NOMO-1 treated with DMSO at 0.1 percent for 48 hours (cell line): Measurements from ENCODE around the gene ASH1L.
"Not testable (repeated sequence)": the region's sequence is repeated elsewhere in the genome, so short reads cannot be mapped to it uniquely, and the experiment has no call there.

Experiments used
- DNase-seq: peaks from one replicate; lab custom pipeline; 2025; ENCODE audit not compliant: unreplicated experiment; lab: John Stamatoyannopoulos, UW

ASH1L gene

DNA sequence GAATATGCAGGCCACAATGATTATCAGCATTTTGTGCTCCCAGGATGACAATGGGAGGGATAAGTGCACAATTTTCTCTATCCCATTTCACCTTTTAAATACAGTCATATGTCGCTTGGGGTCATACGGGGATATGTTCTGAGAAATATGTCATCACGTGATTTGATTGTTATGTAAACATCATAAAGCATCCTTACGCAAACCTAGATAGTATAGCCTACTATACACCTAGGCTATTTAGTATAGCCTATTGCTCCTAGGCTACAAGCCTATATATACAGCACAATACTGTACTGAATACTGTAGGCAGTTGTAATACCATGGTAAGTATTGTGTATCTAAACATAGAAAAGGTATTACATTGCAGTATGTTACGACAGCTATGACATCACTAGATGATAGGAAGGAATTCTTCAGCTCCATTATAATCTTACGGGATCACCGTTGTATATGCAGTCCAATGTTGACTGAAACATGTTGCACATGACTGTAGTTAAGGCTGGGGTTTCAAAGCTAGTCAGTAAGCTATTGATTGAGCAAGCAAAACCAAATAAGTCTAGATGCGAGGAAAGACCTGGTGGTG lies 223.0 kb downstream of the ASH1L start:
- no peak for DNase-seq

GRCh38 chr1:155334962-155335361 lies 227.6 kb downstream of the ASH1L start:
- DNase-seq, result no peak

GRCh38 chr1:155329980-155330598 lies 232.5 kb downstream of the ASH1L start:
- DNase-seq, result no peak

DNA sequence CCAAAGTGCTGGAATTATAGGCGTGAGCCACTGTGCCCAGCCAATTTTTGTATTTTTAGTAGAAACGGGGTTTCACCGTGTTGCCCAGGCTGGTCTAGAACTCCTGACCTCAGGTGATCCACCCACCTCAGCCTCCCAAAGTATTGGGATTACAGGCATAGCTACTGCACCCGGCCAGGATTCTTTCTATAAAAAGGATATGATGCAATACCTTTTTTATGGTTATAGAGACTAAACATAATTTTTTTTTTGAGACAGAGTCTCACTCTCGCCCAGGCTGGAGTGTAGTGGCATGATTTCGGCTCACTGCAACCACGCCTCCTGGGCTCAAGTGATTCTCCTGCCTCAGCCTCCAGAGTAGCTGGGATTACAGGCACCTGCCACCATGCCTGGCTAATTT lies 233.7 kb downstream of the ASH1L start:
- DNase-seq, result not testable (repeated sequence)

GRCh38 chr1:155327981-155328380 lies 234.6 kb downstream of the ASH1L start:
- no peak for DNase-seq

DNA sequence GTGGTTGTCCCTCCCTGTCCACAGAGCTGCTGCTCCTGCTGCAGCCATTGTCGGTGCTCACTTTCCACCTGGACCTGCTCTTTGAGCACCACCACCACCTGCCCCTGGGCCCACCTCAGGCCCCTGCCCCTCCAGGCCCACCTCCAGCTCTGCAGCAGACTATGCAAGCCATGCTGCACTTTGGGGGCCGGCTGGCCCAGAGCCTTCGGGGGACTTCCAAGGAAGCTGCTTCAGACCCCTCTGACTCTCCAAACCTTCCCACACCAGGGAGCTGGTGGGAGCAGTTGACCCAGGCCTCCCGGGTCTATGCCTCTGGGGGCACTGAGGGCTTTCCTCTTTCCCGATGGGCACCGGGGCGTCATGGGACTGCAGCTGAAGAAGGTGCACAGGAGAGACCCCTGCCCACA lies 236.0 kb downstream of the ASH1L start:
- DNase-seq, result no peak

GRCh38 chr1:155326020-155326526 lies 236.5 kb downstream of the ASH1L start:
- DNase-seq, result no peak

- no peak for DNase-seq
These were observed 237.1 kb downstream of the ASH1L start for GRCh38 chr1:155325603-155325893.

DNA sequence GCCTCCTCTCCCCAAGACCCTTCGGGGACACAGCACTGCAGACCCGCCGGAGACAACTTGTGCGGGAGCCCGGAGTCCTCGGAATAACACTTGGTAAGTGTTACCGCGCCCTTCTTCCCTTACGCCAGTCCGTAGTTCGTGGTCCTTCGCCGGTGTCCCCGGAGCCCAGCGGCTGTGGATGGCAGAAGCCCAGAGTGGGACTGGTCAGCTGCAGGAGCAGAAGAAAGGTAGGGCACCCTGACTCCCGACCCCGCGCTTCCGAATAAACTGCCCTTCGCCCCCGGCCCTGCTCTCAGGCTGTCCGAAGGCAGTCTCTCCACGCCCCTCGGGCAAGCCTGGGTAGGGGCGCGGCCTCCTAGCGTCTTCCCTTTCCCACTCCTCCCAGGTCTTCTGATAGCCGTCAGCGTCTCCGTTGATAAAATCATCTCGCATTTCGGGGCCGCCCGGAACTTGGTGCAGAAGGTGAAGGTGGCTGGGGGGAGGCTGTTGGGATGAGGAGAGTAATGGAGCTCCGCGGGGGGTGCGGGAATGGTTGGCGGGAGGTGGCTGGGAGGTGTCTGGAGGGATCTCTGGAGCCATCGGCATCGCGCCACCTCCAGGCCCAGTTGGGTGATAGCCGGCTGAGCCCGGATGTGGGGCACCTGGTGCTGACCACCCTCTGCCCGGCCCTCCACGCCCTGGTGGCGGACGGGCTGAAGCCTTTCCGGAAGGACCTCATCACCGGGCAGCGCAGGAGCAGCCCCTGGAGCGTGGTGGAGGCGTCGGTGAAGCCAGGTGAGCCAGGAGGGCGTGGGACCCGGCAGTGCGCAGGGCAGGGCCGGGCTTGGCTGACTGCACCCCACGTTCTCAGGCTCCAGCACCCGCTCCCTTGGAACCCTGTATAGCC lies 237.6 kb downstream of the ASH1L start:
- DNase-seq, result peak; percentile 27

- peak; percentile 98 for DNase-seq
These were observed 238.4 kb downstream of the ASH1L start for GRCh38 chr1:155324037-155324716.

GRCh38 chr1:155323729-155324036 lies 238.9 kb downstream of the ASH1L start:
- peak; percentile 79 for DNase-seq

- DNase-seq, result peak; percentile 76
These were observed 239.5 kb downstream of the ASH1L start for GRCh38 chr1:155322953-155323728.

DNA sequence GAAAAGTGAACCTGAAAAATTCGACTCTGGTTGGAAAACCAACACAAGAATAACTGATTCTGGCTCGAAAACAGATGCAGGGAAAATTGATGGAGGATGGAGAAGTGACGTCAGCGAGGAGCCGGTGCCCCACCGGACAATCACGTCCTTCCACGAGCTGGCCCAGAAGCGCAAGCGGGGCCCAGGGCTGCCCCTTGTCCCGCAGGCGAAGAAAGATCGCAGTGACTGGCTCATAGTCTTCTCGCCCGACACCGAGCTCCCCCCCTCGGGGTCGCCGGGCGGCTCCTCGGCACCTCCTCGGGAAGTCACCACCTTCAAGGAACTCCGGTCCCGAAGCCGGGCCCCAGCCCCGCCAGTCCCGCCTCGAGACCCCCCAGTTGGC lies 240.0 kb downstream of the ASH1L start:
- no peak for DNase-seq

DNA sequence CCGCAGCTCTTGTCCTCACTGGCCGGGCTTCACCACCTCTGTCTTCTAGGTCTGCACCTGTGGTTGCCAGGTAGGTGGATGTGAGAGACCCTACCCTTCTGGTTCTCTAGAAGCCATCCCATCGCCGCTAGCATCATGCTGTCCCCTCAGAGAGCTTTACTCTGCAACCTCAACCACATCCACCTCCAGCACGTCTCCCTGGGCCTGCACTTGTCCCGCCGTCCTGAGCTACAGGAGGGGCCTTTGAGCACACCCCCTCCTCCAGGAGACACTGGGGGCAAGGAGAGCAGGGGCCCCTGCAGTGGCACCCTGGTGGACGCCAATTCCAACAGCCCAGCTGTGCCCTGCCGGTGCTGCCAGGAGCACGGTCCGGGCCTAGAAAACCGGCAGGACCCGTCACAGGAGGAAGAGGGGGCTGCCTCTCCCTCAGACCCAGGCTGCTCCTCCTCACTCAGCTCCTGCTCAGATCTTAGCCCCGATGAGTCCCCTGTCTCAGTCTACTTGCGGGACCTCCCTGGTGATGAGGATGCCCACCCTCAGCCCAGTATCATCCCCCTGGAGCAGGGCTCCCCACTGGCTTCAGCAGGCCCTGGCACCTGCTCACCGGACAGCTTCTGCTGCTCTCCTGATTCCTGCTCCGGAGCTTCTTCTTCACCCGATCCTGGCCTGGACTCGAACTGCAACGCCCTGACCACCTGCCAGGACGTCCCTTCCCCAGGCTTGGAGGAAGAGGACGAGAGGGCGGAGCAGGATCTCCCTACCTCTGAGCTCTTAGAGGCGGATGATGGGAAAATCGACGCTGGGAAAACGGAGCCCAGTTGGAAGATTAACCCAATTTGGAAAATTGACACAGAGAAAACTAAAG lies 240.7 kb downstream of the ASH1L start:
- DNase-seq, result no peak

GRCh38 chr1:155320661-155321617 lies 241.7 kb downstream of the ASH1L start, which contains the start of gene RUSC1:
Gene RUSC1, plus strand, starts transcription at chr1:155320894. Its CDS starts 880 bp downstream, at chr1:155321774.
- no peak for DNase-seq

DNA sequence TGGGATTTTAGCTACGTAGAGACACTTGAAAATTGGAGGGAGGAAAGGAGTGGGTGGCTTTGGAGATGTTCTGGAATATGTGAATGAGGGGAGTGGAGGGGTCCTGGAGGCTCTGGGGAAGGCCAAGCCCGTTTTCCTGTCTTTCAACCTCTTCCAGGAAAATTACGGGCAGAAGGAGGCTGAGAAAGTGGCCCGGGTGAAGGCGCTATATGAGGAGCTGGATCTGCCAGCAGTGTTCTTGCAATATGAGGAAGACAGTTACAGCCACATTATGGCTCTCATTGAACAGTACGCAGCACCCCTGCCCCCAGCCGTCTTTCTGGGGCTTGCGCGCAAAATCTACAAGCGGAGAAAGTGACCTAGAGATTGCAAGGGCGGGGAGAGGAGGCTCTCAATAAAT lies 242.4 kb downstream of the ASH1L start:
- DNase-seq, result no peak

DNA sequence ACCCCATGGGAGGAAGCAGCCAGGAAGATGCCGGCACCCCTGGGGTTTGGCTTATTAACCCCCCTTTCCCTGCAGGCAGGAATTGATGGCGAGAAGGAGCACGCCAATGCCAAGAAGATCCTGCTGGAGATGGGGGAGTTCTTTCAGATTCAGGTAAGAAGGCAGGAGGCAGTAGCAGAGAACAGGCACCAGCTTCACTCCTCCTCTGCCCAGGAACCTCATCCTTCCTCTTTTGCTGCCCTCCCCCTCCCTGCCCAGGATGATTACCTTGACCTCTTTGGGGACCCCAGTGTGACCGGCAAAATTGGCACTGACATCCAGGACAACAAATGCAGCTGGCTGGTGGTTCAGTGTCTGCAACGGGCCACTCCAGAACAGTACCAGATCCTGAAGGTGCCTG lies 243.1 kb downstream of the ASH1L start:
- no peak for DNase-seq

DNA sequence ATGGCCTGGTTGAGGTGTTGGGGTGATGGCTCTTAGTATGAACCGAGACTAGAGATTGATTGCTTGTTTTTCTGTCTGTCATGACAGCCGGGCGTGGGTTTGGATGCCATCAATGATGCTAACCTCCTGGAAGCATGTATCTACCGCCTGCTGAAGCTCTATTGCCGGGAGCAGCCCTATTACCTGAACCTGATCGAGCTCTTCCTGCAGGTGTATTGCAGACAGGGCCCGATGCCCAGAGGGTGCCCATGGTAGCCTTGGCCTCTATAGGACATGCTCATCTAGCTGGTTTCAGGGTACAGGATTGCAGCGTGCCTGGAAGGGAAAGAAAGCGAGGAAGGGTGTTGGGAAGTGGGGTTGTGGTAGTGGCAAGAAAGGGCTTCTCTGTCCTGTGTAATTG lies 244.5 kb downstream of the ASH1L start:
- no peak for DNase-seq

DNA sequence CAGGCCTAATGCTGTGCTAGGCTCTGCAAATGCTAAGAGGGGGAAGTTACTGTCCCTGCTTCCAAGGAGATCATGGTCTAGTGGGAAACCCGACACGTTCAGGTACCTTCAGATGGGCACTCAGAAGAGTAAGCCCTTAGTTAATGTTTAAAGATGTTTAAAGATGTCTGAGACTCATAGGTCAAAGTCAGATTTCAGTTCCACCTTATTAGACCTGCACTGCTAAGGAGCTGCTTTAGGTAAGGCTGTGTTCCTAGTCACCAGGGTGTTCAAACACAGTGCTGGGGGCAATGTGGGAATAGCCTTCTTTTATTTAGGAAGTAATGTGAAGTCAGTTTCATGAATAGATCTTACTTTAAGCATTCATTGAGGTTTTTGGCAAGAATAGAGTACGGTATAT lies 245.7 kb downstream of the ASH1L start:
- no peak for DNase-seq
